ENCODE results near the gene ASPN.

- no peak for TF ChIP-seq CTCF (conservative IDR thresholded peaks at IDR 0.05; ENCODE audit: low read length)
- TF ChIP-seq EZH2phosphoT487 (IDR thresholded peaks at IDR 0.05; ENCODE audit: borderline replicate concordance), result no peak
Measured at GRCh38 chr9:92524881-92525280, 42.6 kb upstream of the ASPN start.

All from Loucy (cell line).